NCI-H1048 (cell line): ENCODE results near the gene STRADA.

Experiments used
- DNase-seq: peaks from one replicate; lab custom pipeline; 2025; lab: John Stamatoyannopoulos, UW

The STRADA gene

GRCh38 chr17:63682441-63682840 lies 59.2 kb downstream of the STRADA start:
- DNase-seq: no peak

- DNase-seq: no peak
Measured at GRCh38 chr17:63681530-63681929, 60.1 kb downstream of the STRADA start.

- no peak for DNase-seq
Measured at GRCh38 chr17:63680700-63681099, 60.9 kb downstream of the STRADA start.

GRCh38 chr17:63679214-63679613 lies 62.4 kb downstream of the STRADA start:
- DNase-seq: no peak

GRCh38 chr17:63676584-63676983 lies 65.0 kb downstream of the STRADA start:
- no peak for DNase-seq

GRCh38 chr17:63675607-63676546 lies 65.7 kb downstream of the STRADA start:
- peak; percentile 67 for DNase-seq

- no peak for DNase-seq
Measured at GRCh38 chr17:63675231-63675606, 66.4 kb downstream of the STRADA start.

- no peak for DNase-seq
Measured at GRCh38 chr17:63672856-63673255, 68.7 kb downstream of the STRADA start.

- no peak for DNase-seq
Measured at GRCh38 chr17:63665527-63666214, 75.9 kb downstream of the STRADA start.

- no peak for DNase-seq
Measured at GRCh38 chr17:63659850-63660249, 81.7 kb downstream of the STRADA start.

GRCh38 chr17:63658366-63658765 lies 83.2 kb downstream of the STRADA start:
- DNase-seq: no peak

GRCh38 chr17:63657786-63658185 lies 83.8 kb downstream of the STRADA start:
- DNase-seq: no peak

- DNase-seq: no peak
Measured at GRCh38 chr17:63653050-63653449, 88.5 kb downstream of the STRADA start.
